Activated naive CD8-positive, alpha-beta T cell treated with anti-CD3 and anti-CD28 coated beads, Interleukin-2, amount 50 U/mL, for 24 hours (primary cell): Measurements from ENCODE around the gene HIP1R.
"Not testable (repeated sequence)": the region's sequence is repeated elsewhere in the genome, so short reads cannot be mapped to it uniquely, and the experiment has no call there.

Experiments used
- ATAC-seq: fragments of 150-1000 bp; cut with Tn5 transposase; one replicate; pipeline ENCODE4 v1.10.0; 2021
- DNase-seq: peaks from one replicate; pipeline ENCODE4 v3.0.0; 2021
- H3K27ac Mint-ChIP-seq: one replicate; pipeline ENCODE4 v1.8.0; 2021; ENCODE audit warnings: mild to moderate bottlenecking, mixed read lengths
- H3K27me3 Mint-ChIP-seq: one replicate; pipeline ENCODE4 v1.8.0; 2021; ENCODE audit warnings: mixed read lengths
- H3K36me3 Mint-ChIP-seq: one replicate; pipeline ENCODE4 v1.8.0; 2021; ENCODE audit warnings: low read depth, mixed read lengths
- H3K4me1 Mint-ChIP-seq: one replicate; pipeline ENCODE4 v1.8.0; 2021; ENCODE audit warnings: mixed read lengths
- H3K4me3 Mint-ChIP-seq: one replicate; pipeline ENCODE4 v1.8.0; 2021; ENCODE audit warnings: mild to moderate bottlenecking, moderate library complexity, mixed read lengths
- H3K9me3 Mint-ChIP-seq: one replicate; pipeline ENCODE4 v1.8.0; 2021; ENCODE audit warnings: mixed read lengths

HIP1R gene

GRCh38 chr12:122870163-122870842 is 35.0 kb downstream of the HIP1R start:
- Mint-ChIP-seq H3K9me3 (no peaks in the 10 kb centered on the region), H3K4me3 (no peak overlapping the region), H3K4me1 (peaks cover 63% of the 10 kb centered on the region), H3K27me3 (peaks cover 3% of the 10 kb centered on the region), H3K27ac (no peak overlapping the region), H3K36me3 (peaks cover 27% of the 10 kb centered on the region)
- ATAC-seq: no peak
- no peak for DNase-seq

DNA sequence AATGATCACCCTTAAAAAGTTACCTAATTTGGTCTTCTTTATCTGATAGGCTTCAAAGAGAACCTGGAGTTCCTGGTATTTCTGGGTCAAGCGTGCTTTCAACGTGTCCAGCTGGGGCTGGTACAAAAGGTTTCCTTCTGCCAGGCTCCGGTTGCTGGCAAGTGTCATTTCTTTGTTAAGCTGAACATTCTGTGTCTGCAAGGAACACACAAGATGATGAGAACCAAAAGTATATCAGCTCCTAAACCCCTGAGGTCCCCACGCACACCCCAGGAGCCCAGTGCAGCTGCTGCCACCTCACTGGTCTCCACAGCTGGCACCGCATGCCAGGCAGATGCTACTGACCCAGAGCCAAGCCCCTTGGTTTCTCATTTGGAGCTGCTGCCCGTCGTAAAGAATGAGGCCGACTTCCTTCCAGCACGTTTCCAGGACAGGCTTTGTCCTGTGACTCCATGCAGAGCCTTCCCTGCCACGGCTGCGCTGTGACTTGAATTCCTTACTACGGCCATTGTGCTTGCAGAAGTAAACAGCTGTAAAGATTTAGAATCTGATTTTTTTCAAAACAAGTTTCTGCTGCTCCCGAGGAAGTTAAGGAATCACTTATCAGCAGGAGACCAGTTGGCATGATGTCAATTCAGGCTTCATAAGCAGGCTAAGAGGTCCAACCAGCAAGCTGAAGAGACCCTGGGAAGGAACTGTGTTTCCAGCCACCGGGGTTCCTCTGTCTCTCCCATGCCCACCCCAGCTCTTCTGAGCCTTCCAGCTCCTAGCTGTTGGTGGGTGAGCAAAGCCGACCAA is 35.8 kb downstream of the HIP1R start:
- DNase-seq (no peak), ATAC-seq (no peak)
- peaks cover 70% of the 10 kb centered on the region for H3K4me1 Mint-ChIP-seq
- H3K36me3 Mint-ChIP-seq: peaks cover 27% of the 10 kb centered on the region
- H3K9me3 Mint-ChIP-seq: no peaks in the 10 kb centered on the region
- peak overlapping the region; percentile 61 for H3K4me3 Mint-ChIP-seq
- peaks cover 3% of the 10 kb centered on the region for H3K27me3 Mint-ChIP-seq
- H3K27ac Mint-ChIP-seq: peak overlapping the region; percentile 70

DNA sequence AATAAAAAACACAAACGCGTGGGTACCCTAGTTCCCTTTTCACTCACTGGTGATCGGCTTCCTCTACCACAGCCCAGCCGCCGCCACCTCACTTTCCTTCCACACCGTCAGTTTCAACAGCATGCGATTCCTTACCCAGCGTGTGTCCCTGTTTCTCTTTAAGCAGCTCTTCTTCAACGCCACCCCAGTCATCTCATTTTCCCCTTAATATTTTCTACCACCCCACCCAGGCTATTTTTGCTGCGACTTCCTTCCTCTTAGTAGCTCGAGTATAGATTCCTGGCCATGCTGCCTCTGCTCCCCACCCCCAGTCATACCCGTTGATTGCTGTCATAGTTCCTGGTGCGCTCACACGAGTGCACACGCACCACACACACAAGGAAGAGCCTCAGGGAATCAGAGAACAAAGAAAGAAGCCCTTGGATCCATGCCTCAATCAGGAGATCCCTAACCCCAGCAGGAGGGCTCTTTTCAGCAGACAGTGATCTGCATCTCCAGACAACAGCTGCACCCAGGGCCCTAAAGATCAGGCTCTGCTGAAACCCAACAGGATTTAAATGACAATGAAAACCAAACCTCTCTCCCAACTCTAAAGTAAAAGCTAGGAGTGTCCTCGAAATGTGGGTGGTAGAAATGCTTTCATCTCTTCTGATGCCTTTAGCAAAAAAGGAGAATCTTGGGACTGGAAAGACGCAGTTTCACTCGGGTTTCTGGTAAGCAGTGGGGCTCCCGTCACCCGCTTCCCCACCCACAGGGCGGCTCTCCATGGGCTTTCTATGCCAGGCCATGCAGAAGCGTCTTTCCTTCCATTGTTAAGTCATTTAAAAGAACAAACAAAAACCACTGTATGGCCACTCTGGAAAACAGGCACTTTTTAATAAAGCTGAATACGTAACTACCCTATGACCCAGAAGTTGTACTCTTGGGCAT is 36.9 kb downstream of the HIP1R start:
- peaks cover 81% of the 10 kb centered on the region for H3K4me1 Mint-ChIP-seq
- H3K9me3 Mint-ChIP-seq: no peaks in the 10 kb centered on the region
- ATAC-seq (peak; percentile 76), DNase-seq (peak; percentile 70)
- peaks cover 25% of the 10 kb centered on the region for H3K36me3 Mint-ChIP-seq
- peaks cover 3% of the 10 kb centered on the region for H3K27me3 Mint-ChIP-seq
- H3K27ac Mint-ChIP-seq: peak overlapping the region; percentile 70
- H3K4me3 Mint-ChIP-seq: peak overlapping the region; percentile 61

DNA sequence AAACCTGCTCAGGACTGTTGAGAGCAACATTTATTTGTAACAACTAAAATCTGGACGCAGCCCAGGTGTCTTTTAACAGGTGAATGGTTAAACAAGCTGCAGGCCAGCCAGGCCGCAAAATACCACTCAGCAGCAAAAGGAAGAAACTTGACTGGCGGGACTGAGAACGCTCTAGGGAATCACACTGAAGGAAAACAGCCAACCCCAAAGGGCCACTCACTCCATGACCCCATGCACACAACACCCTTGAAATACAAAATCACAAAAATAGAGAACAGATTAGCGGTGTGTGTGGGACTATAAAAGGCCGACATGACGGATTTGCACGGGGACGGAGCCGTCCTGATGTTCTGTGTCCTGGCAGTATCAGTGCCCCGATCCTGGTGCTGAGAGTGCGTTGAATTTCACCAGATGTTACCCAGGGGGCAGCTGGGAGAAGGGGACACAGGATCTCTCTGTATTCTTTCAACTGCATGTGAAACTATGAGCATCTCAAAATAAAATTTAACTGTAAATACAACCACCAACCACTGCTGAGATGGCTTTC is 37.6 kb downstream of the HIP1R start:
- DNase-seq (no peak), ATAC-seq (no peak)
- Mint-ChIP-seq H3K4me3 (no peak overlapping the region), H3K4me1 (peaks cover 89% of the 10 kb centered on the region), H3K9me3 (no peaks in the 10 kb centered on the region), H3K36me3 (peaks cover 29% of the 10 kb centered on the region), H3K27me3 (peaks cover 6% of the 10 kb centered on the region), H3K27ac (no peak overlapping the region)

DNA sequence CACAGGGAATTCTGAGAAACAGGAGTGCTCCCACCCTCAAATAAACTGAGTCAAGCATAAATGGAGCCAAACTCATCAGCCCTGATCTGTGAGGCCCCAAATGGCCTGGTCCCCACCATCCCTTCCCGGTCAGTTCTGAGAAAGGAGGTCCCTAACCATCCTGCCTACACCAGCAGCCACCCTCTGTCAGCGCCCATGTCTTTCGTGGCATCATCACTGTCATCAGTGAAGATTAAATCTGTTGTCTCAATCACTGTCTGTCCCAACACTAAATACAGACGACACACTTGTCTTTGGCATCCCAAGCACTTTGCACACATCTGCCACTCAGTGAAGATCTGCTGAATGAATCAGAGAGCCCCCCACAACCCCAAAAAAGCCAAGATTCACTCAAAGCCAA is 38.3 kb downstream of the HIP1R start:
- no peaks in the 10 kb centered on the region for H3K9me3 Mint-ChIP-seq
- H3K27ac Mint-ChIP-seq: peak overlapping the region; percentile 38
- H3K36me3 Mint-ChIP-seq: peaks cover 31% of the 10 kb centered on the region
- no peak for DNase-seq
- no peak overlapping the region for H3K4me3 Mint-ChIP-seq
- no peak for ATAC-seq
- H3K27me3 Mint-ChIP-seq: peaks cover 7% of the 10 kb centered on the region
- peaks cover 95% of the 10 kb centered on the region for H3K4me1 Mint-ChIP-seq

DNA sequence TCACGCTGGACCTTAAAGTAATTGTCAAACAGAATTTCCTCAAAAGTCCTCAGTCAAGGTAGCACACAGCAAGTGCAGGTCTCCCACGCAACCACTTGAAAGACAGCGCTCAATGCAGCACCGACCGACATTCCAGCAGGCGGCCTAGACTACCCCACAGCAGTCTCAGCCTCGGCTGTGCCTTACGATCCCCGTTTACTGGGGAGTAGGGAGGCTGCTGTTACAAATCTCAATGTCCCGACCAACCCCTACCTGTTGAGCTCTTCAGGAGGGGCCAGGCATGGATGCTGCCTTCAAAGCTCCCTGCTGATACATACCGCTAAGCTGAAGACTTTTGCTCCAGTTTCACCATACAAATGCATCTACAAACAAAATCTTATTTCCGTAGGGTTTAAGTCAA is 38.8 kb downstream of the HIP1R start:
- H3K9me3 Mint-ChIP-seq: no peaks in the 10 kb centered on the region
- no peak overlapping the region for H3K4me3 Mint-ChIP-seq
- peaks cover 7% of the 10 kb centered on the region for H3K27me3 Mint-ChIP-seq
- ATAC-seq (peak; percentile 75), DNase-seq (peak; percentile 53)
- H3K27ac Mint-ChIP-seq: peak overlapping the region; percentile 47
- H3K4me1 Mint-ChIP-seq: peaks cover 96% of the 10 kb centered on the region
- peaks cover 26% of the 10 kb centered on the region for H3K36me3 Mint-ChIP-seq

- Mint-ChIP-seq H3K27me3 (peaks cover 6% of the 10 kb centered on the region), H3K36me3 (peaks cover 17% of the 10 kb centered on the region), H3K4me3 (peak overlapping the region; percentile 17), H3K4me1 (peaks cover 99% of the 10 kb centered on the region), H3K27ac (peak overlapping the region; percentile 47), H3K9me3 (no peaks in the 10 kb centered on the region)
- ATAC-seq (peak; percentile 27), DNase-seq (no peak)
Observed at GRCh38 chr12:122875590-122876220, 40.4 kb downstream of the HIP1R start.

DNA sequence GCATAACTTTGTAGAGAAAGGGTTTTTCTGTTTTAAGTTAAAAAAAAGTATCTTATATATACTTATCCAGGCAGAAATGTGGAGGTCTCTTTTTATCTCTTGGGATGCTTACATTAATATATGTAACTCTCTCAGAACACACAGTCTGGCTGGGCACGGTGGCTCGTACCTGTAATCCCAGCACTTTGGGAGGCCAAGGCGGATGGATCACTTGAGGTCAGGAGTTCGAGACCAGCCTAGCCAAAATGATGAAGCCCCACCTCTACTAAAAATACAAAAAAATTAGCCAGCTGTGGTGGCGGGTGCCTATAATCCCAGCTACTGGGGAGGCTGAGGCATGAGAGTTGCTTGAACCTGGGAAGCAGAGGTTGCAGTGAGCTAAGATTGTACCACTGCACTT is 41.0 kb downstream of the HIP1R start:
- Mint-ChIP-seq H3K4me3 (peak overlapping the region; percentile 4), H3K4me1 (peaks cover 99% of the 10 kb centered on the region), H3K36me3 (peaks cover 18% of the 10 kb centered on the region), H3K27ac (peak overlapping the region; percentile 47)
- not testable (repeated sequence) for H3K9me3 Mint-ChIP-seq, DNase-seq, H3K27me3 Mint-ChIP-seq, ATAC-seq

DNA sequence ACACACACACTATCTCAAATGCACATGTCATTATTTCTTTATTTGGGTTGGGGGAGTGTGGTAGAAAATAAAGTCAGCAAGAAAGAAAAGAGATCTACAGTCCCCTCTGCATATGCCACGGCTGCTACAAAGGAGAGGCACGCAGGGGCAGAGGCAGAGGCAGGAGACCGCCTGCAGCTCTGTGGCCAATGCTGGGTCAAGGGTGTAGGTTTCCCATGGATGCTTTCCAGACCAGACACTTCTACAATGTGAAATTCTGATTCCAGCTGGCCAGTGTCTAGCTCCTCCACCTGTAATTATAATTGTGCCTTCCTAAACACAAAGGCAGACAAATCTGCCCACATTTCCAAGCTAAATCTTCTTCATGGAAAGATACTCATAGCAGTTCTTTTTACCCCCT is 41.5 kb downstream of the HIP1R start:
- DNase-seq: no peak
- H3K4me3 Mint-ChIP-seq: no peak overlapping the region
- H3K36me3 Mint-ChIP-seq: peaks cover 18% of the 10 kb centered on the region
- H3K27ac Mint-ChIP-seq: no peak overlapping the region
- no peaks in the 10 kb centered on the region for H3K9me3 Mint-ChIP-seq
- peaks cover 6% of the 10 kb centered on the region for H3K27me3 Mint-ChIP-seq
- ATAC-seq: no peak
- peaks cover 98% of the 10 kb centered on the region for H3K4me1 Mint-ChIP-seq

GRCh38 chr12:122878780-122879612 is 43.7 kb downstream of the HIP1R start:
- Mint-ChIP-seq H3K36me3 (peaks cover 20% of the 10 kb centered on the region), H3K4me1 (peaks cover 98% of the 10 kb centered on the region), H3K4me3 (no peak overlapping the region), H3K27ac (no peak overlapping the region), H3K27me3 (peaks cover 6% of the 10 kb centered on the region), H3K9me3 (no peaks in the 10 kb centered on the region)
- ATAC-seq: no peak
- no peak for DNase-seq

DNA sequence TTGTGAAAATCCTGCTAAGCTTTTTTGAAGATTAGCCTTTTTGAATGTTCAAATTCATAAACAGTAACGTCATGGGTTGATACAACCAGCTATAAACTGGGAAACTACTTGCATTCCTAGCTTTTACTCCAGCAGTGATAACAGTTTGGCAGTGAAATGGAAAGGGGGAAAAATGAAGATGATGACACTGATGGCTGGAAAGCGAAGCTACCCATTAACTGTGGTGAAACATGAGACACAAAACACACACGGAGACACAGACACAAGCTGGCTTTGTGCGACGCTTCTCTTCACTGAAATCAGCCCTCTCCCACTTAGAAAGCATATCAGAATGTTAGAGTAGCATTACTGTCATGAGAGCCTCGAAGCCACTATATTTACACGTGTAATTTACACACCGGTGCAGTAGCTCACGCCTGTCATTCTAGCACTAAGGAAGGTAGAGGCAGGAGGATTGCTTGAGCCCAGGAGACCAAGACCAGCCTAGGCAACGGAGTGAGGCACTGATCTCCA is 45.0 kb downstream of the HIP1R start:
- peaks cover 6% of the 10 kb centered on the region for H3K27me3 Mint-ChIP-seq
- no peaks in the 10 kb centered on the region for H3K9me3 Mint-ChIP-seq
- H3K4me3 Mint-ChIP-seq: no peak overlapping the region
- H3K4me1 Mint-ChIP-seq: peaks cover 99% of the 10 kb centered on the region
- no peak for DNase-seq
- no peak for ATAC-seq
- peak overlapping the region; percentile 67 for H3K27ac Mint-ChIP-seq
- peaks cover 20% of the 10 kb centered on the region for H3K36me3 Mint-ChIP-seq

GRCh38 chr12:122880668-122881067 is 45.4 kb downstream of the HIP1R start:
- Mint-ChIP-seq H3K36me3 (peaks cover 20% of the 10 kb centered on the region), H3K4me3 (no peak overlapping the region), H3K27me3 (peaks cover 6% of the 10 kb centered on the region), H3K27ac (peak overlapping the region; percentile 67), H3K9me3 (no peaks in the 10 kb centered on the region), H3K4me1 (peaks cover 96% of the 10 kb centered on the region)
- ATAC-seq (peak; percentile 76), DNase-seq (no peak)
